Measurements from ENCODE around the gene MFSD6.

- TF ChIP-seq, protein P1, sequence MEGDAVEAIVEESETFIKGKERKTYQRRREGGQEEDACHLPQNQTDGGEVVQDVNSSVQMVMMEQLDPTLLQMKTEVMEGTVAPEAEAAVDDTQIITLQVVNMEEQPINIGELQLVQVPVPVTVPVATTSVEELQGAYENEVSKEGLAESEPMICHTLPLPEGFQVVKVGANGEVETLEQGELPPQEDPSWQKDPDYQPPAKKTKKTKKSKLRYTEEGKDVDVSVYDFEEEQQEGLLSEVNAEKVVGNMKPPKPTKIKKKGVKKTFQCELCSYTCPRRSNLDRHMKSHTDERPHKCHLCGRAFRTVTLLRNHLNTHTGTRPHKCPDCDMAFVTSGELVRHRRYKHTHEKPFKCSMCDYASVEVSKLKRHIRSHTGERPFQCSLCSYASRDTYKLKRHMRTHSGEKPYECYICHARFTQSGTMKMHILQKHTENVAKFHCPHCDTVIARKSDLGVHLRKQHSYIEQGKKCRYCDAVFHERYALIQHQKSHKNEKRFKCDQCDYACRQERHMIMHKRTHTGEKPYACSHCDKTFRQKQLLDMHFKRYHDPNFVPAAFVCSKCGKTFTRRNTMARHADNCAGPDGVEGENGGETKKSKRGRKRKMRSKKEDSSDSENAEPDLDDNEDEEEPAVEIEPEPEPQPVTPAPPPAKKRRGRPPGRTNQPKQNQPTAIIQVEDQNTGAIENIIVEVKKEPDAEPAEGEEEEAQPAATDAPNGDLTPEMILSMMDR (conservative IDR thresholded peaks at IDR 0.05) = no peak
- no peak for TF ChIP-seq ZFX (IDR thresholded peaks at IDR 0.05)
These were observed 17.9 kb downstream of the MFSD6 start for GRCh38 chr2:190425883-190426658.
